Measurements from ENCODE around the gene RIPK4.

DNA sequence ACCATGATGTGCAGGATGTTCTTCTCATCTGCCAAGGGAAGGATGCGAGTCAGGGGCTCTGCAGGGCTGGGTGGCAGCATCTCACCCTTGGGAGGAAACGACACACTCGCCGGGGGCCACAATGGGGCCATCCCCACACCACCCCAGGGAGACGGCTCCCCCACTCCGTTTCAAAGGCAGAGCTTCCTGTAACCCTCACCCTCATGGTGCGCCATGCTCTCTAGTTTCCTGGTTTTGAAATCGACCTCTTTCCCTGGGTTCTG is 20.2 kb downstream of the RIPK4 start:
- no peak for TF ChIP-seq POLR2A (IDR thresholded peaks at IDR 0.05; ENCODE audit: low read depth)
- TF ChIP-seq, protein P1, sequence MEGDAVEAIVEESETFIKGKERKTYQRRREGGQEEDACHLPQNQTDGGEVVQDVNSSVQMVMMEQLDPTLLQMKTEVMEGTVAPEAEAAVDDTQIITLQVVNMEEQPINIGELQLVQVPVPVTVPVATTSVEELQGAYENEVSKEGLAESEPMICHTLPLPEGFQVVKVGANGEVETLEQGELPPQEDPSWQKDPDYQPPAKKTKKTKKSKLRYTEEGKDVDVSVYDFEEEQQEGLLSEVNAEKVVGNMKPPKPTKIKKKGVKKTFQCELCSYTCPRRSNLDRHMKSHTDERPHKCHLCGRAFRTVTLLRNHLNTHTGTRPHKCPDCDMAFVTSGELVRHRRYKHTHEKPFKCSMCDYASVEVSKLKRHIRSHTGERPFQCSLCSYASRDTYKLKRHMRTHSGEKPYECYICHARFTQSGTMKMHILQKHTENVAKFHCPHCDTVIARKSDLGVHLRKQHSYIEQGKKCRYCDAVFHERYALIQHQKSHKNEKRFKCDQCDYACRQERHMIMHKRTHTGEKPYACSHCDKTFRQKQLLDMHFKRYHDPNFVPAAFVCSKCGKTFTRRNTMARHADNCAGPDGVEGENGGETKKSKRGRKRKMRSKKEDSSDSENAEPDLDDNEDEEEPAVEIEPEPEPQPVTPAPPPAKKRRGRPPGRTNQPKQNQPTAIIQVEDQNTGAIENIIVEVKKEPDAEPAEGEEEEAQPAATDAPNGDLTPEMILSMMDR (IDR thresholded peaks at IDR 0.05), result no peak
- TF ChIP-seq POLR2AphosphoS5 (IDR thresholded peaks at IDR 0.05), result no peak

Measured in esophagus muscularis mucosa (tissue), 3 donors.